ENCODE results near the gene EHMT1. TPM values are rescaled to one million over a fixed set of nuclear protein-coding genes. Genes with fewer than 3 reads are reported as not detected.

Gene EHMT1
- total and polyA plus RNA-seq, 2 of the 8 experiments (the other 6 are each of a cell fraction or from before 2014, with no cell fraction given), result 95.7 to 163 TPM

- no peak overlapping the region for H2BK120ac ChIP-seq (replicated peaks; ENCODE audit: low read depth, low read length)
- H3K79me1 ChIP-seq (ENCODE audit: low read depth, low read length), result peaks cover 13% of the 10 kb centered on the region
- no peak overlapping the region for H3K4ac ChIP-seq (replicated peaks; ENCODE audit: insufficient read length, low read depth, low read length)
- no peaks in the 10 kb centered on the region for H3K23me2 ChIP-seq (ENCODE audit: low read depth, low read length)
- no peak overlapping the region for H3K56ac ChIP-seq (replicated peaks; ENCODE audit: insufficient read length, low read depth, low read length)
- no peak overlapping the region for H3K14ac ChIP-seq (ENCODE audit: insufficient read length)
- H4K20me1 ChIP-seq (replicated peaks in 1 of 2; ENCODE audit: control insufficient read depth in 1 of 2, insufficient read depth in 2 of 2, low read length in 2 of 2), result peaks cover 9 to 25% of the 10 kb centered on the region in 2 experiments
- ChIA-PET CTCF (ENCODE audit: partially characterized antibody) (interaction anchor here (0.9 to 9.3 kb wide), 18 partner anchors 8 to 173 kb away, joined by 3 to 98 read pairs (median 4); partner anchors contain the start of gene EHMT1), POLR2A (ENCODE audit: partially characterized antibody) (interaction anchor here (0.6 to 1.5 kb wide), 8 partner anchors 11 to 28 kb away, joined by 3 to 9 read pairs (median 3); no protein-coding TSS in a partner anchor)
- H2BK5ac ChIP-seq (ENCODE audit: low read depth, low read length), result peak overlapping the region; percentile 64
- no peak overlapping the region for H3K4me3 ChIP-seq (ENCODE audit: extremely low read depth in 1 of 4, insufficient read depth in 2 of 4, low read depth in 3 of 4, low read length in 4 of 4)
- H3K18ac ChIP-seq (ENCODE audit: extremely low read depth, low read length), result no peak overlapping the region
- no peak overlapping the region for H3K23ac ChIP-seq (ENCODE audit: insufficient read length)
- no peaks in the 10 kb centered on the region for H3K27me3 ChIP-seq (replicated peaks in 1 of 4; ENCODE audit: control insufficient read depth in 3 of 4, extremely low read depth in 1 of 4, insufficient read depth in 3 of 4, low read length in 3 of 4)
- no peak for TF ChIP-seq EGR1 (IDR thresholded peaks at IDR 0.05; ENCODE audit: borderline replicate concordance, low read depth, low read length)
- no peak for TF ChIP-seq TAF1 (IDR thresholded peaks at IDR 0.05; ENCODE audit: low read depth, low read length)
- TF ChIP-seq MAX (IDR thresholded peaks at IDR 0.05), result peak; percentile 12; the same call in 1 of the 2 replicates
- H4K8ac ChIP-seq (ENCODE audit: extremely low read depth, insufficient read depth, low read length), result no peak overlapping the region
- no peaks in the 10 kb centered on the region for H3K9me3 ChIP-seq (ENCODE audit: insufficient read depth in 2 of 2, low read depth in 1 of 2, low read length in 1 of 2)
- no peak overlapping the region for H4K91ac ChIP-seq (replicated peaks; ENCODE audit: insufficient read length, low read length)
- H3K36me3 ChIP-seq (ENCODE audit: control insufficient read depth in 2 of 4, insufficient read depth in 4 of 4, low read length in 3 of 4), result no peaks in the 10 kb centered on the region
- no peak for DNase-seq (ENCODE audit: low read depth in 1 of 2, low spot score in 2 of 2)
- peak overlapping the region; percentile 63; the same call in 1 of the 2 replicates for H2BK15ac ChIP-seq (ENCODE audit: low read length)
- H3K4me2 ChIP-seq (ENCODE audit: insufficient read depth in 1 of 2, low read depth in 2 of 2, low read length in 2 of 2), result no peak overlapping the region
- H3K79me2 ChIP-seq (ENCODE audit: control insufficient read depth in 1 of 2, insufficient read depth in 2 of 2, low read length in 2 of 2), result peaks cover 10 to 92% of the 10 kb centered on the region in 2 experiments
- no peak overlapping the region; the same call in 1 of the 2 replicates for H2BK12ac ChIP-seq (ENCODE audit: low read depth, low read length)
- peak overlapping the region; percentile 55; the same call in 1 of the 2 replicates for H2AK5ac ChIP-seq (ENCODE audit: low read depth, low read length)
- H2AFZ ChIP-seq (ENCODE audit: low read length), result no peak overlapping the region
- peaks cover 9 to 38% (median 22%) of the 10 kb centered on the region in 4 experiments; a peak in 6 of 7 replicates for H3K4me1 ChIP-seq (replicated peaks in 1 of 4; ENCODE audit: control insufficient read depth in 3 of 4, insufficient read depth in 4 of 4, low read length in 3 of 4)
- no peak overlapping the region for H4K5ac ChIP-seq (ENCODE audit: insufficient read length, low read depth, low read length)
- no peak for FAIRE-seq
- H3K27ac ChIP-seq (ENCODE audit: low read depth, low read length), result peak overlapping the region; percentile 4; the same call in 1 of the 2 replicates
- no peak overlapping the region for H3K9ac ChIP-seq (replicated peaks in 1 of 4; ENCODE audit: extremely low read depth in 1 of 4, low read depth in 3 of 4, low read length in 3 of 4)
- H2BK20ac ChIP-seq (ENCODE audit: low read length), result no peak overlapping the region
- 95% methylated on average over 35 of the region's 36 CpGs; no CpG with 5 or more reads in 1 of the 2 experiments for WGBS, 2 experiments (ENCODE audit: extremely low coverage in 1 of 2, insufficient coverage in 1 of 2, insufficient read length in 1 of 2, insufficient replicate concordance in 2 of 2, low coverage in 1 of 2, low lambda C conversion rate in 2 of 2, missing lambda C conversion rate in 1 of 2)
Observed at GRCh38 chr9:137694236-137694959, 75.6 kb downstream of the EHMT1 start.

Data from H1 (cell line).